ENCODE results near the gene SLA2. TPM values are rescaled to one million over a fixed set of nuclear protein-coding genes. Genes with fewer than 3 reads are reported as not detected.

SLA2 gene
- total and polyA plus RNA-seq, 2 of the 8 experiments (the other 6 are each of a cell fraction or from before 2014, with no cell fraction given), result 0.18 TPM; not detected in 1

- TF ChIP-seq CHD7 (IDR thresholded peaks at IDR 0.05; ENCODE audit: insufficient replicate concordance, low read length) (peak; percentile 71), SIN3A (conservative IDR thresholded peaks at IDR 0.05 in 1 of 2, IDR thresholded peaks at IDR 0.05 in 1 of 2; ENCODE audit: low read depth in 1 of 2, low read length in 2 of 2) (peak in 1 of 2 experiments; percentile 31; a peak in 1 of 4 replicates), POLR2A (IDR thresholded peaks at IDR 0.05; ENCODE audit: control extremely low read depth in 1 of 2, low read depth in 2 of 2, low read length in 2 of 2) (peak in 1 of 2 experiments; percentile 17; a peak in 1 of 3 replicates), MAX (IDR thresholded peaks at IDR 0.05) (peak; percentile 87), NANOG (IDR thresholded peaks at IDR 0.05; ENCODE audit: insufficient read depth, low read depth, low read length, poor library complexity, severe bottlenecking) (peak; percentile 58), MAFK (IDR thresholded peaks at IDR 0.05; ENCODE audit: low read depth, low read length) (no peak; the same call in 1 of the 2 replicates), SUZ12 (IDR thresholded peaks at IDR 0.05; ENCODE audit: low read length) (no peak), CREB1 (IDR thresholded peaks at IDR 0.05) (peak; percentile 5; the same call in 1 of the 2 replicates)
- TF ChIP-seq, protein P1, sequence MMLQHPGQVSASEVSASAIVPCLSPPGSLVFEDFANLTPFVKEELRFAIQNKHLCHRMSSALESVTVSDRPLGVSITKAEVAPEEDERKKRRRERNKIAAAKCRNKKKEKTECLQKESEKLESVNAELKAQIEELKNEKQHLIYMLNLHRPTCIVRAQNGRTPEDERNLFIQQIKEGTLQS (IDR thresholded peaks at IDR 0.05; ENCODE audit: insufficient read depth, low read depth, low read length), result peak; percentile 68
Measured at GRCh38 chr20:36585410-36586125, 60.4 kb downstream of the SLA2 start (continued).
